H1 (cell line): ENCODE measurements around the gene CEBPA. TPM values are rescaled to one million over a fixed set of nuclear protein-coding genes. Genes with fewer than 3 reads are reported as not detected.

Experiments used
- TAF7 ChIP-seq: optimal IDR thresholded peaks from 2 replicates; pipeline ENCODE3; 2011; ENCODE audit warnings: low read depth, mild to moderate bottlenecking, inconsistent platforms, low read length, moderate library complexity, borderline replicate concordance
- polyA plus RNA-seq, 7 experiments: library from polyadenylated mRNA; depleted of rRNA in 3 of 7; stranded (reverse) in 5 of 7; unstranded in 2 of 7; fragments of >200 nt in 5 of 7; fragments of 200-250 nt in 2 of 7; gene quantifications; 1 replicate in 5 of 7; 2 replicates in 1 of 7; 4 replicates in 1 of 7; pipeline versions ENCODE4 v1.2.1 to v1.2.3, GENCODE V29; 2011 to 2013; ENCODE audit warnings: missing spikeins in 2 of 7, mixed read lengths in 2 of 7
- total RNA-seq: library from RNA; stranded (reverse); fragmentation: NEBNext Ultra II Directional; extraction: Animal tissue kit (Norgen Biotek cat#: 25700); gene quantifications from 2 replicates; pipeline ENCODE4 v1.2.1, GENCODE V29; 2021
- TF ChIP-seq, protein P1 (sequence below): fragments of 300-600 bp; sonication (generic); IDR thresholded peaks from 2 replicates; pipeline ENCODE4 v1.7.1; 2012; ENCODE audit warnings: low read length, moderate library complexity, mild to moderate bottlenecking, inconsistent platforms; ENCODE audit not compliant: insufficient replicate concordance

Gene CEBPA
- total and polyA plus RNA-seq, 2 of the 8 experiments (the other 6 are each of a cell fraction or from before 2014, with no cell fraction given): 2.0 to 2.7 TPM

DNA sequence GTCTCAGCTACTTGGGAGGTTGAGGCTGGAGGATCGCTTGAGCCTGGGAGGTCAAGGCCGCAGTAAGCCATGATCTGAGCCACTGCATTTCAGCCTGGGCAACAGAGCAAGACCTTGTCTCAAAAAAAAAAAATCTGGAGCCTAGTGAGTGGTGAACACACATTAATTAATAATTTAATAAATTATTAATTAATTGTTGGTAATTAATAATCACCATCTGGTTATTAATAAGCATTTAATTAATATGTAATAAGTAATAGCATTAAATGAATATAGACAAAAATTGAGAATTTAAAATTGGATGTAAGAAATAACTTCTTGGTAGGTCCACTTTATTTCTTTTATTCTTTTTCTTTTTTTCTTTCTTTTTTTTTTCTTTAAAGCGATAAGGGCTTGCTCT is 31.9 kb upstream of the CEBPA start (continued):
- TF ChIP-seq, protein P1, sequence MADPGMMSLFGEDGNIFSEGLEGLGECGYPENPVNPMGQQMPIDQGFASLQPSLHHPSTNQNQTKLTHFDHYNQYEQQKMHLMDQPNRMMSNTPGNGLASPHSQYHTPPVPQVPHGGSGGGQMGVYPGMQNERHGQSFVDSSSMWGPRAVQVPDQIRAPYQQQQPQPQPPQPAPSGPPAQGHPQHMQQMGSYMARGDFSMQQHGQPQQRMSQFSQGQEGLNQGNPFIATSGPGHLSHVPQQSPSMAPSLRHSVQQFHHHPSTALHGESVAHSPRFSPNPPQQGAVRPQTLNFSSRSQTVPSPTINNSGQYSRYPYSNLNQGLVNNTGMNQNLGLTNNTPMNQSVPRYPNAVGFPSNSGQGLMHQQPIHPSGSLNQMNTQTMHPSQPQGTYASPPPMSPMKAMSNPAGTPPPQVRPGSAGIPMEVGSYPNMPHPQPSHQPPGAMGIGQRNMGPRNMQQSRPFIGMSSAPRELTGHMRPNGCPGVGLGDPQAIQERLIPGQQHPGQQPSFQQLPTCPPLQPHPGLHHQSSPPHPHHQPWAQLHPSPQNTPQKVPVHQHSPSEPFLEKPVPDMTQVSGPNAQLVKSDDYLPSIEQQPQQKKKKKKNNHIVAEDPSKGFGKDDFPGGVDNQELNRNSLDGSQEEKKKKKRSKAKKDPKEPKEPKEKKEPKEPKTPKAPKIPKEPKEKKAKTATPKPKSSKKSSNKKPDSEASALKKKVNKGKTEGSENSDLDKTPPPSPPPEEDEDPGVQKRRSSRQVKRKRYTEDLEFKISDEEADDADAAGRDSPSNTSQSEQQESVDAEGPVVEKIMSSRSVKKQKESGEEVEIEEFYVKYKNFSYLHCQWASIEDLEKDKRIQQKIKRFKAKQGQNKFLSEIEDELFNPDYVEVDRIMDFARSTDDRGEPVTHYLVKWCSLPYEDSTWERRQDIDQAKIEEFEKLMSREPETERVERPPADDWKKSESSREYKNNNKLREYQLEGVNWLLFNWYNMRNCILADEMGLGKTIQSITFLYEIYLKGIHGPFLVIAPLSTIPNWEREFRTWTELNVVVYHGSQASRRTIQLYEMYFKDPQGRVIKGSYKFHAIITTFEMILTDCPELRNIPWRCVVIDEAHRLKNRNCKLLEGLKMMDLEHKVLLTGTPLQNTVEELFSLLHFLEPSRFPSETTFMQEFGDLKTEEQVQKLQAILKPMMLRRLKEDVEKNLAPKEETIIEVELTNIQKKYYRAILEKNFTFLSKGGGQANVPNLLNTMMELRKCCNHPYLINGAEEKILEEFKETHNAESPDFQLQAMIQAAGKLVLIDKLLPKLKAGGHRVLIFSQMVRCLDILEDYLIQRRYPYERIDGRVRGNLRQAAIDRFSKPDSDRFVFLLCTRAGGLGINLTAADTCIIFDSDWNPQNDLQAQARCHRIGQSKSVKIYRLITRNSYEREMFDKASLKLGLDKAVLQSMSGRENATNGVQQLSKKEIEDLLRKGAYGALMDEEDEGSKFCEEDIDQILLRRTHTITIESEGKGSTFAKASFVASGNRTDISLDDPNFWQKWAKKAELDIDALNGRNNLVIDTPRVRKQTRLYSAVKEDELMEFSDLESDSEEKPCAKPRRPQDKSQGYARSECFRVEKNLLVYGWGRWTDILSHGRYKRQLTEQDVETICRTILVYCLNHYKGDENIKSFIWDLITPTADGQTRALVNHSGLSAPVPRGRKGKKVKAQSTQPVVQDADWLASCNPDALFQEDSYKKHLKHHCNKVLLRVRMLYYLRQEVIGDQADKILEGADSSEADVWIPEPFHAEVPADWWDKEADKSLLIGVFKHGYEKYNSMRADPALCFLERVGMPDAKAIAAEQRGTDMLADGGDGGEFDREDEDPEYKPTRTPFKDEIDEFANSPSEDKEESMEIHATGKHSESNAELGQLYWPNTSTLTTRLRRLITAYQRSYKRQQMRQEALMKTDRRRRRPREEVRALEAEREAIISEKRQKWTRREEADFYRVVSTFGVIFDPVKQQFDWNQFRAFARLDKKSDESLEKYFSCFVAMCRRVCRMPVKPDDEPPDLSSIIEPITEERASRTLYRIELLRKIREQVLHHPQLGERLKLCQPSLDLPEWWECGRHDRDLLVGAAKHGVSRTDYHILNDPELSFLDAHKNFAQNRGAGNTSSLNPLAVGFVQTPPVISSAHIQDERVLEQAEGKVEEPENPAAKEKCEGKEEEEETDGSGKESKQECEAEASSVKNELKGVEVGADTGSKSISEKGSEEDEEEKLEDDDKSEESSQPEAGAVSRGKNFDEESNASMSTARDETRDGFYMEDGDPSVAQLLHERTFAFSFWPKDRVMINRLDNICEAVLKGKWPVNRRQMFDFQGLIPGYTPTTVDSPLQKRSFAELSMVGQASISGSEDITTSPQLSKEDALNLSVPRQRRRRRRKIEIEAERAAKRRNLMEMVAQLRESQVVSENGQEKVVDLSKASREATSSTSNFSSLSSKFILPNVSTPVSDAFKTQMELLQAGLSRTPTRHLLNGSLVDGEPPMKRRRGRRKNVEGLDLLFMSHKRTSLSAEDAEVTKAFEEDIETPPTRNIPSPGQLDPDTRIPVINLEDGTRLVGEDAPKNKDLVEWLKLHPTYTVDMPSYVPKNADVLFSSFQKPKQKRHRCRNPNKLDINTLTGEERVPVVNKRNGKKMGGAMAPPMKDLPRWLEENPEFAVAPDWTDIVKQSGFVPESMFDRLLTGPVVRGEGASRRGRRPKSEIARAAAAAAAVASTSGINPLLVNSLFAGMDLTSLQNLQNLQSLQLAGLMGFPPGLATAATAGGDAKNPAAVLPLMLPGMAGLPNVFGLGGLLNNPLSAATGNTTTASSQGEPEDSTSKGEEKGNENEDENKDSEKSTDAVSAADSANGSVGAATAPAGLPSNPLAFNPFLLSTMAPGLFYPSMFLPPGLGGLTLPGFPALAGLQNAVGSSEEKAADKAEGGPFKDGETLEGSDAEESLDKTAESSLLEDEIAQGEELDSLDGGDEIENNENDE: no peak
- TF ChIP-seq TAF7: no peak
